ENCODE results near the gene STARD10.

STARD10 gene

GRCh38 chr11:72745511-72745910 is 48.3 kb downstream of the STARD10 start:
- TF ChIP-seq CTCF (IDR thresholded peaks at IDR 0.05; ENCODE audit: low read depth, low read length): no peak
- no peak for DNase-seq (ENCODE audit: extremely low read depth, low read depth)

GRCh38 chr11:72744474-72744873 is 49.4 kb downstream of the STARD10 start:
- TF ChIP-seq CTCF (IDR thresholded peaks at IDR 0.05; ENCODE audit: low read depth, low read length): no peak

GRCh38 chr11:72743321-72744221 is 50.3 kb downstream of the STARD10 start:
- DNase-seq (ENCODE audit: extremely low read depth, low read depth): no peak
- no peak for TF ChIP-seq CTCF (IDR thresholded peaks at IDR 0.05; ENCODE audit: low read depth, low read length)

More at GRCh38 chr11:72744474-72744873, 49.4 kb downstream of the STARD10 start:
- DNase-seq (ENCODE audit: extremely low read depth, low read depth): no peak

- no peak for TF ChIP-seq CTCF (IDR thresholded peaks at IDR 0.05; ENCODE audit: low read depth, low read length)
- no peak for DNase-seq (ENCODE audit: extremely low read depth, low read depth)
These were observed 51.1 kb downstream of the STARD10 start for GRCh38 chr11:72742513-72743320.

- TF ChIP-seq CTCF (IDR thresholded peaks at IDR 0.05; ENCODE audit: low read depth, low read length): no peak
- DNase-seq (ENCODE audit: extremely low read depth, low read depth): no peak
These were observed 51.9 kb downstream of the STARD10 start for GRCh38 chr11:72741849-72742512.

- no peak for DNase-seq (ENCODE audit: extremely low read depth, low read depth)
These were observed 52.4 kb downstream of the STARD10 start for GRCh38 chr11:72741429-72741833.

More at GRCh38 chr11:72741429-72741833, 52.4 kb downstream of the STARD10 start:
- TF ChIP-seq CTCF (IDR thresholded peaks at IDR 0.05; ENCODE audit: low read depth, low read length): no peak
